ENCODE measurements around the gene TXNL4B.

DNA sequence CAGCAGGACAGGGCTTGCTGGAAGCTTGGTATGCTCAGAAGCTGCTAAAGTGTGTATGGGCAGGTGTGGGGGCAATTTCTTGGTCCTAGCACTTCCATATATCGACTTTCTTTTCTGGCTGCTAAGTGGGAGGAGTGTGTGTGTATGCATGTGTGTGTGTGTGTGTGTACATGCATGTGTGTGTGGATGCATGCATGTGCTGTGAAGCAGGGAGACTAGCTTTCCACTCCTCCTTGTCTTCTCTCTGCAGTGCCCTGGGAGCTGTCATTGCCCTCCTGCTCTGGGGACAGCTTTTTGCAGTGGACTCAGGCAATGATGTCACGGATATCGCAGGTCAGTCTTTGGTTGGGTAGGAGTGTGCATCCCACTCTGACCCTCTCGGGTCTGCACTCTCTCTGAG lies 37.5 kb downstream of the TXNL4B start:
- no peak for TF ChIP-seq POLR2AphosphoS5 (IDR thresholded peaks at IDR 0.05)
- TF ChIP-seq, protein P1, sequence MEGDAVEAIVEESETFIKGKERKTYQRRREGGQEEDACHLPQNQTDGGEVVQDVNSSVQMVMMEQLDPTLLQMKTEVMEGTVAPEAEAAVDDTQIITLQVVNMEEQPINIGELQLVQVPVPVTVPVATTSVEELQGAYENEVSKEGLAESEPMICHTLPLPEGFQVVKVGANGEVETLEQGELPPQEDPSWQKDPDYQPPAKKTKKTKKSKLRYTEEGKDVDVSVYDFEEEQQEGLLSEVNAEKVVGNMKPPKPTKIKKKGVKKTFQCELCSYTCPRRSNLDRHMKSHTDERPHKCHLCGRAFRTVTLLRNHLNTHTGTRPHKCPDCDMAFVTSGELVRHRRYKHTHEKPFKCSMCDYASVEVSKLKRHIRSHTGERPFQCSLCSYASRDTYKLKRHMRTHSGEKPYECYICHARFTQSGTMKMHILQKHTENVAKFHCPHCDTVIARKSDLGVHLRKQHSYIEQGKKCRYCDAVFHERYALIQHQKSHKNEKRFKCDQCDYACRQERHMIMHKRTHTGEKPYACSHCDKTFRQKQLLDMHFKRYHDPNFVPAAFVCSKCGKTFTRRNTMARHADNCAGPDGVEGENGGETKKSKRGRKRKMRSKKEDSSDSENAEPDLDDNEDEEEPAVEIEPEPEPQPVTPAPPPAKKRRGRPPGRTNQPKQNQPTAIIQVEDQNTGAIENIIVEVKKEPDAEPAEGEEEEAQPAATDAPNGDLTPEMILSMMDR (IDR thresholded peaks at IDR 0.05): no peak
